Measurements from ENCODE around the gene TBCD.

Gene TBCD

GRCh38 chr17:82751571-82752370 is at the start of gene TBCD:
Gene TBCD, plus strand, starts transcription at chr17:82752065. Its CDS starts 129 bp downstream, at chr17:82752194.
- DNase-seq (ENCODE audit: low read depth in 2 of 2) = peak; percentile 76 to 79

DNA sequence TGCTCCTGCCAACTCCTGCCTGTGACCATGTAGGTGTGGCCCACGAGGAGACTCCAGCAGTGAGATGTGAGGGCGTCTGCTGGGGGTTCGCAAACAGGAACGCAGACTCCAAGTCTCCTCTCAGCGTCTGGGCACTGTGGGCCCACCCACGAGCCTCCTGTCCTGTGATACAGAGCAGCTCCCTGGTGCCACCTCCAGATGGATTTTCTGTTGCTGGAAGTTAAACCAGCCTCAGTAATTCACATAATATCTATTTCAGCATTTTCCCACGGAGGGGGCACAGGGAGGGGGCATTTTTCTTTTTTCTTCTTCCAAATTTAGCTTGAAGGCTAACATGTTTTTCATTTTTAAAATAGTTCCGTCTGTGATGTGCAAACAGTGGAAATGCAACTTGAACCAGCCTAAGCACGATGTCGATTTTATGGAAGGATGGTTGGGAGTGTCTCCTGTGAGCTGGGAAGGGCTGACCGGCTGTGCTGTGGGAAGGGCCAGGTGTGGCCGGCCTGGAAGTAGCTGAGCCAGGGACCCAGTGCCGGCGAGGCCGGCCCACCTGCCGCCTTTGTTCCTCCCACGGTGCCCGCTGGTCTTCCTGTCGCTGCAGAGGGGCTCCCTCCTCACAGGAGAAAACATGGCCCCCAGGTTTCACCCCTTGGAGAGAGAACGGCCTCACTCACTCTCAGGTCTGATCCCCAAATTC is 49.5 kb upstream of the TBCD start:
- DNase-seq (ENCODE audit: low read depth in 2 of 2) = no peak

DNA sequence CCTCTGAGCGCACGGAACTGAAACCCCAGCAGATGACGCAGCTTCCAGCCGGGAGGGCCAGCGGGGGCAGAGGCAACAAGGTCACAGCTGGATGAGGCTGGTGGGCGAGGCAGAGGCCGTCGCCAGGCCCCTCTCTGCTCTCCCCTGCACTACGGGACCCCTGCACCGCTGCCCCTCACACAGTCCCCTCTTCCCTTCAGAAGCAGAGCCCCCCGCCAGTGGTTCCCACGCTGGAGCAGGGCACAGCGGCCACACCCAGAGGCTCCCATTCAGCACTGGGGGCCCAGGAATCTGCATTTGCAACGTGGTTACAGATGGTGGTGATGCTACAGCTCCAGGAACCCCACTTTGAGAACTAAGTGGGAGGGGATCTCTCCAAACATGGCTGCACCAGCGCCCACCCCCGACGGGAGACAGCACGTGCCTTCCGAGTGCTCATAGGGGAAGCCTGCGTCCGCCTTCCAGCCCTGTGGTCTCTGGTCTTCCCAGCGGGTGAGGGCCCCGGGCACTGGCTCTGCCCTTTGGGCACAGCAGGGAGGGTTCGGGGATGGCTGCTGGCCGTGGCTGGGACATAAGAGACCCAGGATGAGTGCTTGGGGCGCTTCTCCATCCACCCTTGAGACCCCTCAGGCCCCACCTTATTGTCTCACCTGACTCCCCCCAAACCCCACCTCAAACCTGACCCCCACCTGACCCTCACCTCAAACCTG is 48.7 kb upstream of the TBCD start:
- no peak for DNase-seq (ENCODE audit: low read depth in 2 of 2)

GRCh38 chr17:82703935-82704865 is 47.7 kb upstream of the TBCD start:
- DNase-seq (ENCODE audit: low read depth in 2 of 2) = no peak

GRCh38 chr17:82704886-82705285 is 47.0 kb upstream of the TBCD start:
- DNase-seq (ENCODE audit: low read depth in 2 of 2) = no peak

- no peak for DNase-seq (ENCODE audit: low read depth in 2 of 2)
Measured at GRCh38 chr17:82705756-82706155, 46.1 kb upstream of the TBCD start.

DNA sequence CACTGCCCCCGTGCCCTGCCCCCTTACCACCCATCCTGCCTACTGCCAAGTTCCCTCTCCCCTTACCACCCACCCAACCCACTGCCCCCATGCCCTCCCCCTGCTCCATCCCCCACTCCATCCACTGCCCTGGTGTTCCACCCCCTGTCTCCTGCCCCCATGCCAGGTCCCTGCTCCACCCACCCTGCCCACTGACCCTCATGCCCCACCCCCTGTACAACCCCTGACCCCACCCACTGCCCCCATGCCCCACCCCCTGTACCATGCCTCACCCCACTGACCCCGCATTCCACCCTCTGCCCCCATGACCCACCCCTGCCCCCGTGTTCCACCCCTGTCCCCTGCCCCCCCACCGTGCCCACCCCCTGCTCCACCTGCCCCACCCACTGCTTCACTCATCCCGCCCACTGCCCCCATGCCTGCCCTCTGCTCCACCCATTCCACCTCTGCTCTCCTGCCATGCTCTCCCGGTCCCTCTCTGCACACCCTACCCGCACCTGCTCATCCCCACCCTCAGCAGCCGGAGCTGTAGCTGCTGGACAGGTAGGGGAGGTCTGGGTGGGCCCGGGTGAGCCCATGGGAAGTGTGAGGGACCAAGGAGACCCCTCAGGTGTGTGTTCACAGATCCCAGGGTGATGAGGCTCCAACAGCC is 42.7 kb upstream of the TBCD start:
- DNase-seq (ENCODE audit: low read depth in 2 of 2) = no peak

GRCh38 chr17:82709676-82710498 is 42.0 kb upstream of the TBCD start:
- DNase-seq (ENCODE audit: low read depth in 2 of 2) = no peak

DNA sequence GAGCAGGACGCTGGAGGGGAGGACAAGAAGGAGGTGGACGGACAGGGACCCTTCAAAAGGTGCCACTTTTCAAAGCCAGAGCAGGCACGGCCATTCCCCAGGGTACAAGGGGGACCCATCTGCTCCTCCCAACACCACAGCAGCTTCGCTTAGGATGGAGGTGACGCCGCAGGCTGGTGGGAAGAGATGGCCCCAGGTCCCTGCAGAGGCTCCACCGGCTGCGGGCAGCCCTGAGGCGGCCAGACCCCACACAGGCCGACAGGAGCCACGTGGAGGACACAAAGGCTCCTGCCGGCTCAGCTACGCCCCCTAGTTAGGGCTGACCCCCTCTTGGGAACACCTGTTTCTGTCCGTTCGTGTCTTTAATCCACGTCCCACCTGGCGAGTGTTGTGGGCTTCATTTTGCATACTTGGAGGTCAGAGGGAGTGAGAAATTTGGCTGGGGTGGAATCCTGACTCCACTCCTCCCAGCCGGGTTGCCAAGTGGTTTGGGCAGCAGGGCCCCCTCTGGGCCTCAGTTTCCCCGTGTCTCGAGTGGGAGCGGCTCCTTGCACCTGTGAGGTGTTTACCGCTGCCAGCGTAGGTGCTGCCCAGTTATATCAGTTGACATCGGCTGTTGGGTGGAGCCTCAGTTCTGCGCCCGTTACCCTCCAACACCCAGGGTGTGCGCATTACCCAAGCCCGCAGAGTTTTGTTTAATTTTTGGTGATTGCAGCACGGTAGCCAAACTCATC is 41.2 kb upstream of the TBCD start:
- DNase-seq (ENCODE audit: low read depth in 2 of 2) = no peak

- no peak for DNase-seq (ENCODE audit: low read depth in 2 of 2)
Measured at GRCh38 chr17:82713071-82713723, 38.7 kb upstream of the TBCD start.

DNA sequence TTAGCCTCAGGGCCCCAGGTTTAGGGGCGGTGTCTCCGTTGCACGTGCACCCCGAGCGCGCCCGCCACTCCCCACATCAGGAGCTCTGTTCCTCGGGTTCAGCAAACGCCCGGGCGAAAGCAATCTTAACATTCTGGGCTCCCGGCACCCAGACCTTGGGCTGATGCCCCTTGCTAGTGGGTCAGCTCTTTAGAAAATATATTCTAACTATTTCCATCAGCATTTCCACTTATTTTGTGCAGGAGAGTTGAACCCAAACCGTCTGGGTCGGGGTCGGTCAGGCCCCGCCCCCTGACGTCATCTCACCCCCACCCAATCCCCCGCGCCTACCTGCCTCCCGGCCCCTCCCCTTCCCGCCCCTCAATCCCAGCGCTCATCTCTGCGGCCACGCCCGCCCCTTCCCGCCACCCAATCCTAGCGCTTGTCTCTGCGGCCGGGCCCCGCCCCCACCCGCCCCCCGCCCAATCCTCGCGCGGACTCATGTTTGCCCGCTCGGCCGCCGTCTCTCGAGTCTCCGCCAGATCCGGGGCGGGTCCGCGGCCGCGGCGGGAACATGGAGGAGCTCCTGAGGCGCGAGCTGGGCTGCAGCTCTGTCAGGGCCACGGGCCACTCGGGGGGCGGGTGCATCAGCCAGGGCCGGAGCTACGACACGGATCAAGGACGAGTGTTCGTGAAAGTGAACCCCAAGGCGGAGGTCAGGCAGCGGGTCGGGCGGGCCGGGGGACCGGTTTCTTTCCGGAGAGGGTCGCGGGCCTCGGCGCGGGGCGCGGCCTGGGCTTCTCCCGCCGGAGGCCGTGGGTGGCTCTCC is 35.5 kb upstream of the TBCD start, which contains the start of gene FN3KRP:
Gene FN3KRP (plus strand): TSS at position 504 of the 808 bp plus-strand sequence. CDS start 50 bp downstream, at position 554.
- DNase-seq (ENCODE audit: low read depth in 2 of 2) = peak; percentile 80 to 92

DNA sequence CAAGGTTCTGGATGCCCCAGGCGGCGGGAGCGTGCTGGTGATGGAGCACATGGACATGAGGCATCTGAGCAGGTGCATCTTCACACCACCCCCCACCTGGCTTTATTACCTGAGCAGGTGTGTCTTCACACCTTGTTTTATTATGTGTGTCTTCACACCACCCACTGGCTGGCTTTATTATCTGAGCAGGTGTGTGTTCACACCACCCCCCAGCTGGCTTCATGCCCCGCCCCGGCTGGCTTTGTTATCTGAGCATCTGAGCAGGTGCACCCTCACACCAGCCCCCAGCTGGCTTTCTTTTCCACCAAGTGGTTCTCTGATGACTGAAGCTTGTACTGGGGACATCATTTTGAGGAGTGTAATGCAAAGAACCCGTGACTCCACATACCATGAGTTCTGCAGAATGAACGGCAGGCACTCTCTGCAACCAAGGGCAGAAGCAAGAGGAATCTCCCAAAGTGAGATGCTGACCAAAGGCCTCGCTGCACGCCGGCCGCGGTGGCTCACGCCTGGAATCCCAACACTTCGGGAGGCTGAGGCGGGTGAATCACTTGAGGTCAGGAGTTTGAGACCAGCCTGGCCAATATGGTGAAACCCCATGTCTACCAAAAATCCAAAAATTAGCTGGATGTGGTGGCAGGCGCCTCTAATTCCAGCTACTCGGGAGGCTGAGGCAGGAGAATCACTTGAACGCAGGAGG is 32.7 kb upstream of the TBCD start:
- DNase-seq (ENCODE audit: low read depth in 2 of 2) = no peak

DNA sequence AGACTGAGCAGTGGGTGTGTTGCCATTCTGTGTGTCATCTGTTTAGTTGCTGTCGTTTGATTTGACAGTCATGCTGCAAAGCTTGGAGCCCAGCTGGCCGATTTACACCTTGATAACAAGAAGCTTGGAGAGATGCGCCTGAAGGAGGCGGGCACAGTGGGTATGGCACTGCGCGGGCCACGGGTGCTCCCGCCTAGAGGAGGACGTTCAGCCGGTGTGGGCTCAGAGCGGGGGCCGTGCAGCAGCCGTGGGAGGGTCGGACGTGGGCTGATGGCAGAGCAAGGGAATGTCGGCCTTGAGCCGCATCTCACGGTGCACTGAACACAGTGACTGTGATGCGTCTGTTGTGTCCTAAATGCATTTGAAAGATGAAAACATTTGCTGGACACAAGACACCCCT is 31.7 kb upstream of the TBCD start:
- no peak for DNase-seq (ENCODE audit: low read depth in 2 of 2)

GRCh38 chr17:82722341-82723013 is 29.4 kb upstream of the TBCD start:
- no peak for DNase-seq (ENCODE audit: low read depth in 2 of 2)

DNA sequence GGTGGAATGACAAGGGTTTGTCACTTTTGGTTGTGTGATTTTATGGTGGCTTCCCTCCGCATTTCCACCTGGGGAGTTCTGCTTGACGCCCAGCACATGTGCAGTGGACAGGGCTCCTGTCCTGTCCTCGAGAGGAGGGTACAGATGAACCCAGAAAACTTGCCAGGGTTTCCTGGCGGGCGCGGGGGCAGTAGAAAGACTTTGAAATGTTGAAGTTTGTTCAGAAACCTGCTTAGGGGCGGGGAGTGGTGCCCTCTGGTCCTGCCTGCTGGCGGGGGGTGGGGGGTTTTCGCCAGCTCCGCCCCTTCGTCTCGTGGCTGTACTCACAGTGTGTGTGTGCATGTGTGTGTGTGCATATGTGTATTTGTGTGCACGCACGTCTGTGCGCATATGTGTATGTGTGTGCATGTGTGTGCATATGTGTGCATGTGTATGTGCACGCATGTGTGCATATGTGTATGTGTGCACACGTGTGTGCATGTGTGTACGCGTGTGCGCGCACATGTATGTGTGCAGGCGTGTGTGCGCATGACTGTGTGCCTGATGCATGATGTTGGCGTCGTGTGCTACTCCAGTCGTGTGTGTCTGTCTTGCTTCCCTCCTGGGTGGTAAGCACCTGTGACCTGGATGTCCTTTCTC is 28.6 kb upstream of the TBCD start:
- no peak for DNase-seq (ENCODE audit: low read depth in 2 of 2)

GRCh38 chr17:82726427-82726826 is 25.4 kb upstream of the TBCD start:
- DNase-seq (ENCODE audit: low read depth in 2 of 2) = no peak

All from stimulated activated CD8-positive, alpha-beta memory T cell treated with anti-CD3 and anti-CD28 coated beads, Interleukin-15, amount 100 ng/mL, for 48 hours (primary cell).